GM19239 (cell line): Measurements from ENCODE around the gene CCDC195.

ENCODE experiments used
- DNase-seq: peaks from one replicate; pipeline ENCODE4 v3.0.0; 2011; ENCODE audit warnings: low spot score; ENCODE audit not compliant: insufficient read length
- FAIRE-seq: peaks from 2 replicates; lab custom pipeline; 2011; peaks lifted over from hg19 to GRCh38; lab: Jason Lieb, UNC

The CCDC195 gene

GRCh38 chr2:224716201-224716600 lies at the start of gene CCDC195:
CCDC195 (minus strand) TSS chr2:224716365; CDS start chr2:224716365, 0 bp downstream.
- FAIRE-seq (no peak), DNase-seq (no peak)

DNA sequence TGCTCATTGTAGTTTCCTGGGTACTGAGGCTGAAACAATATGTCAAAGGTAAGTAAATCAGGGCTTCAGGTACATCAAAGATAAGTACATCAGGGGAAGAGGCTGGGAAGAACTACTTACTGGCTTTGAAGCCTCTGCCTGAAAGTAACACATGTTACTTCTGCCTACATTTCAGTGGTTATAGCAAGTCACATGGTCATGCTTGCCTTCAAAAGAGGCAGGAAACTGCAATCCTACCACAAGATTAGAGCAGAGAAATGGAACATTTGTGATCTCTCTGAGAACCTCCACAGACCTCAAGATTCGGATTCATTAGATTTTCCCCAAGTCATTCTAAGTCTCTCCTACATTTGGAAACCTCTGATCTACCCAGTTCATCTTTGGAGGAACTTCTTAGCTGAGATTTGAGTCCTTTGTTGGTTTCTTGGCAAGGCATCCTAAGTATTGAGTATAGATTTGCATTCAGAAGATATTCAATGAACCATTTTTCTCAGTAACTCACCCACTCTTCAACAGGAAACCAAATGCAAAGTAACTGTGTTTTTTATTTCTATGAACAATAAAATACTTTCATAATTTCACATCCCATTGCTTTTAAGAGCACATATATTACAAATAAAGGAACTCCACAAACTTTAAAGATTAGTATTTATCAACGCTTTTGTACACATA lies 48.5 kb upstream of the CCDC195 start:
- DNase-seq = no peak
- peak; percentile 60 for FAIRE-seq

DNA sequence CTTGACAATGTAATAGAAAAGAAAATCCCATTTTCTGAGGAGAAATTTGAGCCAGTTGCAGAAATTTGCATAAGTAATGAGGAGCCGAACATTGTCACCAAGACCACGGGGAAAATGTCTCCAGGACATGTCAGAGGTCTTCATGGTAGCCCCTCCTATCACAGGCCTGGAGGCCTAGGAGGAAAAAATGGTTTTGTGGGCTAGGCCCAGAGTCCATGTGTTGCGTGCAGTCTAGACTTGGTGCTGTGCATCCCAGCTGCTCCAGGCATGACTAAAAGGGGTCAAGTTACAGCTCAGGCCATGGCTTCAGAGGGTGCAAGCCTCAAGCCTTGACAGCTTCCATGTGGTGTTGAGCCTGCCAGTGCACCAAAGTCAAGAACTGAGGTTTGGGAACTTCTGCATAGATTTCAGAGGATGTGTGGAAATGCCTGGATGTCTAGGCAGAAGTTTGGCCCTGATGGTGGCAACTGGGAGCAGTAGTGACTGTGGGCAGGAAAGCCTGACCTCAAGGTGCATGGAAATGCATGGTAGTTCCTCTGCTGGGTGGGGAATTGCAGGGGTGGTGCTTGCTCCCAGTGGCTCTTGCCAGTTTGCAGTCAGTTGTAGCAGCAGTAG lies 41.9 kb upstream of the CCDC195 start:
- no peak for FAIRE-seq
- no peak for DNase-seq

DNA sequence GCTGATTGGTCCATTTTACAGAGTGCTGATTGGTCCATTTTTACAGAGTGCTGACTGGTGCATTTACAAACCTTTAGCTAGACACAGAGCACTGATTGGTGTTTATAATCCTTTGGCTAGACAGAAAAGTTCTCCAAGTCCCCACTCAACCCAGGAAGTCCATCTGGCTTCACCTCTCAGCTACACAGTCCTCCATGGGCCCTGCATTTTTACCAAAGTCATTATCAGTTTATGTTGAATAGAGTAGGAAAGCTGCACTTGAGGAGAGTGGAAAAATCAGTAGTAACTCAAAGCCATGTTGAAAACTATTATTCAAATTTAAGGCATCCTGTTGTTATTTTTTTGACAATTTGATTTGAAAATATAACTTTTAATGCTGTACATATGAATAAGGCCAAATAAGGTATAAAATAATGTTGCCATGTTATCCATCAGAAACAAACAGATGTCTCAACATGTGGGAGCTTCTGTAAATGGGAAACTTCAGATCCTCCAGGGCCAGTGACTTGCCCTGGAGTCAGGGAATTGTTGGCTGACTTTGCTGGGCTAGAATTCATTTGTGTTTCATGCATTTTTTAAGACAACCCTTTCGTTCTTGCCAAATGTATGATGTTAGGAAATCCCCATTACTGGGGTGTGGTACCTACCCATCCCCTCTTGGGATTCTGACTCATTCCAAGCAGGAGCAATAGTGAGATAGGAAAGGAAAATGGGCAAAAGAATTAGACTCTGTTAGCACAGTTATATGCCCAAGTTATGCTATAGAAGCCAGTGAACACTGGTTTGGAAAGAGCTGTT lies 37.8 kb upstream of the CCDC195 start:
- DNase-seq (no peak), FAIRE-seq (no peak)

DNA sequence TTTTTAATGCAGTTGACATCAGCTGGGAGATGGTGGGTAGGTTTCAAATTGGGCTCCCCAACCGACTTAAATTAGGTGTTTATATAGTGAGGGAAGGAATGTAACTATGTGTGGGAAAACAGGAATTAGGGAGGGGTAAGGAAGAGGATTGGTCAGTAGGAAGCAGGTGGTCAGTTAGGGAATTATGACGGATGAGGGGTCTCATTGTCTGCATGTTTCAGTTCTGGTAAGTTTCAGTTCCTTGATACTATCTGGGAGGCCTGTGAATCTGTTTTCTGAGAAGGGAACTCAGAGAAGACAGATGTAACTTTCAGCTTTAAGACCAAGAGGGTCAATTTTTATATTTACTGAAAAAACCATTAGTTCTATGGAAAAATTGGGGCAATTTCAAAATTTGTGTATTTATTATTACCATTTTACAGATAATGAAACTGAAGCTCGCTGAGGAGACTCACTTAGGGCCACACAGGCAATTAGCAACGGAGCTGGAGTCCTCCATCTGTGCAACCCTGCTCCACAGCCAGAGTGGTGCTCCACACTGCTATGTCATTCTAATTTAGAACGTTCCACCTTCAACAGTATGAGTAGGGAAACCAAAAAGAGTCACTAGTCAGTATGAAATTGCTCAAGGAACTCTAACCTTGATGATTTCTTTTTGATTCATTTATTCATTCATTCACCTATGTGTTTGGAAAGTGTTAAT lies 36.0 kb upstream of the CCDC195 start:
- DNase-seq (no peak), FAIRE-seq (no peak)

GRCh38 chr2:224749136-224749535 lies 33.0 kb upstream of the CCDC195 start:
- no peak for DNase-seq
- FAIRE-seq = no peak

GRCh38 chr2:224747765-224748164 lies 31.6 kb upstream of the CCDC195 start:
- FAIRE-seq = no peak
- DNase-seq = no peak

DNA sequence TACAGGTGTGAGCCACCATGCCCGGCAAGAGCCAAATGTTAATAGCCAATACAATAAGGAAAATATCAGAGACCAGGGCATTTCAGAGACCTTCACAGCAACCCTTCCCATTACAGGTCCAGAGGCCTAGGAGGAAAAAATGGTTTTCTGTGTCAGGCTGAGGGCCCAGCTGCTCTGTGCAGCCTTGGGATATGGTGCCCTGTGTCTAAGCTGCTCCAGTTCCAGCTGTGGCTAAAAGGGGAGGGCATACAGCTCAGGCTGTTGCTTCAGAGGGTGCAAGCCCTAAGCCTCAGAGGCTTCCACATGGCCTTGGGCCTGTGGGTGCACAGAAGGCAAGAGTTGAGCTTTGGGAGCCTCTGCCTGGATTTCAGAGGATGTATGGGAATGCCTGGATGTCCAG lies 20.1 kb upstream of the CCDC195 start:
- DNase-seq (no peak), FAIRE-seq (no peak)

DNA sequence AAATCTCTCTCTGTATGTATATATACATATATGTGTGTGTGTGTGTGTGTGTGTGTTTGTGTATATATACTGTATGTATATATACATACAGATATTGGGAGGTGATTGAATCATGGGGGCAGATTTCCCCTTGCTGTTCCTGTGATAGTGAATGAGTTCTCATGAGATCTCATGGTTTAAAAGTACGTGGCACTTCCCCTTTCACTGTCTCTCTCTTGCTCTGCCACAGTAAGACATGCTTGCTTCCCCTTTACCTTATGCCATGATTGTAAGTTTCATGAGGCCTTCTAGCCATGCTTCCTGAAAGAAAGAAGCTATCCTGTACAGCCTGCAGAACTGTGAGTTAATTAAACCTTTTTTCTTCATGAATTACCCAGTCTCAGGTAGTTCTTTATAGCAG lies 18.8 kb upstream of the CCDC195 start:
- FAIRE-seq = no peak
- DNase-seq = no peak

- FAIRE-seq (no peak), DNase-seq (no peak)
Measured at GRCh38 chr2:224731665-224732064, 15.5 kb upstream of the CCDC195 start.

- DNase-seq = no peak
Measured at GRCh38 chr2:224729435-224729834, 13.3 kb upstream of the CCDC195 start.

DNA sequence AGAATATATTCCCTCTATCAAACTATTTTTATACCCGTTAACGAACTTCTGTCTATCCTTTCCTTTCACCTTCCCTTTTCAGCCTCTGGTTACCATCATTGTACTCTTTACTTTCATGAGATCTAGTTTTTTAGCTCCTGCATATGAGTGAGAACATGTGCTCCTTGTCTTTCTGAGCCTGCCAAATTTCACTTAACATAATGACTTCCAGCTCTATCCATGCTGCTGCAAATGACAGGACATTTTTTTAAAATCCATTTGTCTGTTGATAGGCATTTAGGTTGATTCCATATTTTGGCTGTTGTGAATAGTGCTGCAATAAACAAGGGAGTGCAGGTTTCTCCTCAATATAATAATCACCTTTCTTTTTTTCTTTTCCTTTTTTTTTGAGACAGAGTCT lies 8.2 kb upstream of the CCDC195 start:
- DNase-seq = no peak
- no peak for FAIRE-seq

More at GRCh38 chr2:224729435-224729834, 13.3 kb upstream of the CCDC195 start:
- FAIRE-seq = no peak

- FAIRE-seq (peak; percentile 23), DNase-seq (no peak)
Measured at GRCh38 chr2:224723586-224724217, 7.5 kb upstream of the CCDC195 start.

DNA sequence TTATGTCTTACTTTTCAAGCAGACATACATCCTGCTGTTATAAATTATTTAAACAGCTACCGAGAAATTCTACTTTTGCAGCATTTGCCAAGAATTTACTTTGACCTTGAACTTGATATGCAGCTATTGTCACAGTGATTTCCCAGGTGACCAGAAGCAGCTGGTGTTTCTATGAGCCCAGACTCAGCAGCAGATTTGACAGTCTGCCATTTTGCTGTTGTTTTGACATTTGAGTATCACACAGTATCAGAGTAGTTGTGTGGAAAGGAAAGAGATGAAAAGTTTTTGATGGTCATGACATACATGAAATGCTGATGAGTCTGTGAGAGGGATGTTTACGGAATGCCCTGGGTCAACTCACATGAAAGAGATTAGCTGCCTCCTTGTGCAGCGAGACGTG lies 6.6 kb upstream of the CCDC195 start:
- FAIRE-seq (no peak), DNase-seq (no peak)

- FAIRE-seq (no peak), DNase-seq (no peak)
Measured at GRCh38 chr2:224722250-224722649, 6.1 kb upstream of the CCDC195 start.

GRCh38 chr2:224716921-224717320 lies 756 bp upstream of the CCDC195 start:
- DNase-seq (no peak), FAIRE-seq (no peak)

DNA sequence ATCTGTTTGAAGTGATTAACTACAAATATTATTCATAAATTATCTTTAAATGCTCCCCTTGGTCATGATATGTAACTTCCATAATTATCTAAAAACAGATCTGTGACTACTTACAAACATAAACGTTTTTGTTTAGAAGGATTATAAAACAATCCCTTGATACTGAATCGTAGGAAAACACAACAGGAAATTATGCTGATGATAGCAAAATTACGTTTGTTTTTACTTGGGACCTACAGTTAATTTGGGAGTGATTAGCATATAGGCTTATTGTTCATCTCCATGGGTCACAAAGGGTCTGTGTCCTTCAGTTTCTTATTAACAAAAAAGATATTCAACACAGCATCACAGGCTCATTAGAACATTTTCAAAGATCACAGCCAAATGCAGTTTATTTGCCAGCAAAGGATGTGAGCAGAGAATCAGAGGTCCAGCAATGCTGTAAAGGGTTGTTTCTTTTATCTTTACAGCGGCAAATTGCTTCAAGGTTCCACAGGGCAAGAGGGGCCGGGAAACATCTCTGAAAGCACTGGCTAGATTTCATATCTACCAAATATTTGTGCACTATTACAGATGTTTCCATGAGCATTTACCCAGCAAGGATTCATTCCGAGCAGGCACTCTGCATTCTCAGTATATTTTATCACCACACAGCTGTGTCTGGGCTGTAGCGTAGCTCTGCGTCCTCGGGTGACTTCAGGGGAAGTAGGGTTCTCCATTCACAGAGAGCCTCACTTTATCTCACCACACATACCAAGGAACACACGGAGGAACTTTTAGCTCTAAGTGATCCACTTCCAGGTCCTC lies 4.1 kb downstream of the CCDC195 start:
- no peak for DNase-seq
- peak; percentile 28 for FAIRE-seq

GRCh38 chr2:224711381-224711780 lies 4.8 kb downstream of the CCDC195 start:
- DNase-seq = no peak
- FAIRE-seq = no peak

DNA sequence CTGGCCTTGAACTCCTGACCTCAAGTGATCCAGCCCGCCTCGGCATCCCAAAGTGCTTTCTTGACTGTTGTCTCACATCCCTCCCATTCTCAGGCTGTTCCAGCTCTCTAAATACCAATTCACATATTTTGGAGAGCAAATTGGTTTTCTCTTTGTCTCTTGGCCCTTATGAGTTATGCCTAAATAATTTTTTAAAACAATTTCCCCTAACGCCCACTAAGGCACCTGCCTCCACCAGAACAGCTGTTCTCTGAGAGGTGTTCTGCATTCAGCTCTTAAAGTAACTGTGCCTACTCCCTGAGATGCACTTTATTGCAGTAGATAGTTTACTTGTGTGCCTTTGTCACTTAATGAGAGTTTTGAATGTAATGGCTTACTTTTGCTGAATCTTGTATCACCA lies 6.9 kb downstream of the CCDC195 start:
- DNase-seq (no peak), FAIRE-seq (no peak)
